Activated effector memory CD4-positive, alpha-beta T cell treated with Interleukin-2 at 50 U/mL for 16 hours (primary cell): ENCODE results near the gene CRACR2A.

Source experiments
- DNase-seq: peaks from one replicate; pipeline ENCODE4 v3.0.0-alpha.2; 2020

The CRACR2A gene, protein sequence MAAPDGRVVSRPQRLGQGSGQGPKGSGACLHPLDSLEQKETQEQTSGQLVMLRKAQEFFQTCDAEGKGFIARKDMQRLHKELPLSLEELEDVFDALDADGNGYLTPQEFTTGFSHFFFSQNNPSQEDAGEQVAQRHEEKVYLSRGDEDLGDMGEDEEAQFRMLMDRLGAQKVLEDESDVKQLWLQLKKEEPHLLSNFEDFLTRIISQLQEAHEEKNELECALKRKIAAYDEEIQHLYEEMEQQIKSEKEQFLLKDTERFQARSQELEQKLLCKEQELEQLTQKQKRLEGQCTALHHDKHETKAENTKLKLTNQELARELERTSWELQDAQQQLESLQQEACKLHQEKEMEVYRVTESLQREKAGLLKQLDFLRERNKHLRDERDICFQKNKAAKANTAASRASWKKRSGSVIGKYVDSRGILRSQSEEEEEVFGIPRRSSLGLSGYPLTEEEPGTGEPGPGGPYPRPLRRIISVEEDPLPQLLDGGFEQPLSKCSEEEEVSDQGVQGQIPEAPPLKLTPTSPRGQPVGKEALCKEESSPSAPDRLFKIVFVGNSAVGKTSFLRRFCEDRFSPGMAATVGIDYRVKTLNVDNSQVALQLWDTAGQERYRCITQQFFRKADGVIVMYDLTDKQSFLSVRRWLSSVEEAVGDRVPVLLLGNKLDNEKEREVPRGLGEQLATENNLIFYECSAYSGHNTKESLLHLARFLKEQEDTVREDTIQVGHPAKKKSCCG

DNA sequence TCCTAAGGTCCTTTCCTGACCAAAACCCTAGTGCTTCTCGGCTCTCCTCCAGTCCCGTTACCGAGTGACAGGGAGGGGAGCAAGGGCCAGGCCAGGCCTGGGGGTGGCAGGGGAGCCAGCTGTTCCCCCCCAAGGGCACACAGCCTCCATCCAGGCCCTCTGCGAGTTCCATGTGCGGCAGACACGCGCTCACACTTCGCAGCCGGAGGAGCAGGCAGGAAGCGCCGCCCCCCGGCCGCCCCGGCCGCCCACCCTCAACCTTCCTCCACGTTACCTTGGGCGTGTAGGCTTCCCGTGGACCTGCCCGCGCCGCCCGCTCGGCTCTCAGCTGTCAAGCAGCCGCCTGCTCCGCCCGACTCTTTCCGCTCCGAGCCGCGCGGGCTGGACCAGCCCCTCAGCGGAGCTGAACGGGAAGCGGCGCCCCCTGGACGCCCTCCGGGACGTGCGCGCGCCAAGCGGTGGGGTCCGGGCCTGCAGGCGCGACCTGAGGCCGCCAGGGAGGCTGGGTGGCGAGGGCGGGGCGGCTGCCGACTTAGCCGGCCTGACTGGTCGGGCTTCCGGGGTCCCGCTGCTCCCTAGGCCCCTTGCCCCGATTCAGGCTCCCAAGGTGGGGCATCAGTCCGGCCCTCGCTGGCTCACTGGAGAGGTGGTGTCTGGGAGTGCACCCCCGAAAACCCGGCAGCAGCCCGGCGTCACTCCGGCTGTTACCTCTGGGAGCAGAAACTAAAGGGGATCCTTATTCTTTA is at the start of gene CRACR2A:
Gene CRACR2A (minus strand): TSS at position 369 of the 746 bp plus-strand sequence. CDS start 56,110 bp downstream, outside the sequence.
- DNase-seq = peak; percentile 78

DNA sequence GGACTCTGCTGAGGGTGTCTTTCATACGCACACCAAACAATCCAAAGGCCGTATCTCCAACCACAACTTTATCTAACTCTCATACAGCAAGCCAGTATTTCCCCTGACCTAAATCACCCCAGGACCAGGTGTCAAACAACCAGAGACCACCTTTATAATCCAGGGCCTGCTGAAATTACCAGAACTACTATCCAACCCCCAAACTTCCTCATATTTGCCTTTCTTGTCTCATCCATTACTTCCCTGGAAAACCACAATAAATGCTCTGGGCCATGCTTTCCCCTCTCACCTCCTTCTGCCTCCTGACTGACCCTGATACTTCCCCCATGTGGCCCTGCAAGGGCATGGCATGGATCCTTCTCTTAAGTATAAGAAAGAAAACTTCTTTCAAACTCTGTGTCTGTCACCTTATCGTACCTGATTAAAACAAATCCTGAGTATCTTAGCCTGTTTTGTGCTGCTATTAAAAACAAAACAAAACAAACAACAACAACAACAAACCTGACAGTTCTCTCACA is 44.7 kb upstream of the CRACR2A start:
- DNase-seq = no peak

DNA sequence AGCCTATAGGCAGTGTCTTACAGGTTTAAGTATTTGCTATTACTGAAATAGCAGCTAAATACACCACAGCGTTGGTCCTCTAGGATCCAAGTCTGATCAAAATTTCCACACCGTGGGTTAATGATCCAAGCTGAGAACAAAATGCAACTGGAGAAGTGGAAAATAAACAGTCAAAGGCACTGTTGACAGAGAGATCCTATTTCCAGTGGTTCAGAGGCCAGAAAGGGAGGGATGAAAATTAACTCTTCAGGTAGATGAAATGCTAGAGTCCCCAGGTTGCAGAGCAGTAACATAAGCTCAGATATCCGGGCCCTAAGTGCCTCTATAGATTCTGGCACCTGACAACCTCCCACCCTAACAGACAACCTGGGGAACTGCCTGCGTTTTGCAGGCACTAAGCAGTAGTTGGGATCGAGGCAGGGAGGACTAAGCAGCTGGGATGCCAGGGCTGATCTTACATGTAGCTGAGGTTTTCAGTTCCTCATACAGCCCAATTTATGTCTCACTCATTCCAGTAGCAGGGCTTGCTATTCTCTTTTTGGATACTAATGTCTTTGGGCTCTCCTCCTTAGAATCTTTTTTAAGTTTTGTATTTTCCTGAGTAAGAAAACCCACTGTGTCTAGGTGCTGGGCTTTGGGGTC is 42.7 kb upstream of the CRACR2A start:
- DNase-seq = no peak

DNA sequence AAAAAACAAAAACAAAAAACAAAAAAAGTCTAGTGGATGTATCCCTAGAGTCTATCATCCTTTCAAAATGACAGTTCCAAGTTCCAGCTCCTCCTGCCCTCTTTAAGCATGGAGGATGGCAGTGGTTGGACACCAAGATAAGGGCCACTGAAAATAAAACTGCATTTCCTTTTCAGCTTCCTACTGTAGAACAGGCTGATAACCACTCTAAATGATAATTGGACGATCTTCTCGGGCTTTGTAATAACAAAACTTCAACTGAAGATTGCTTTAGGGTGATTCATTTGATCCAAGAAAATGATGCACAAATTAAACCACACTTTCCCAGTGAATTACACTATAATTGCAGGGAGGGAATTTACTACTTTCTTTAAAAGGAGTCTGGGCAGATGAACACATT is 42.2 kb upstream of the CRACR2A start:
- no peak for DNase-seq

DNA sequence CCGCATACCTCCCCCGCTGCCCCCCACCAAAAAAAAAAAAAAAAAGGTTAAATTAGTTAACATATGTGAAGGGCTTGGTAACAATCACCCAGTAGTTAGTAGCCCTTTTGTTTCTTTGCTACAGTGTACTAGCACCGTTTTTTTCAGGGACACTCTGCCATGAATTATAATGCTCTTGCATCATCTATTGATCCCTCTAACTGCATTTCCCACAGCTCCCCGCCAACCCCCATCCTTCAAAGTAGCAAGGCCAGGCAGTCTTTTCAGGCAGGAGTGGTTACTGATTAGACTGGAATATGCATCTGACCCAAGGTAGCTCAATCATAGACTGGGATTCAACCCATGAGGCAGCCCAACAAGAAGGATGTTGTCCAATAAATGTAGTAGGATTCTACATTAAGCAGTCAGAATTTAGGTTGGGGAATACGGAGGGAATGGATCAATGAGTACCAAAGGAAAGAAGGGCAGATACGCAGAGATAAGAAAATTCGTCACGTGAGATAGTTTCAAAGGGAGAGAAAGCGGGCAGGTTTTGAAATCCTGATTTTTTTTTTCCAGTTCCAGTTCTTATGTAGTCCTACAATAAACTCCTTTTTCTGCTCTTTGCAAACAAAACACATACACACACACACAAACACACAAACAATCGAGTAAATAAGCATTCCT is 39.8 kb upstream of the CRACR2A start:
- no peak for DNase-seq

DNA sequence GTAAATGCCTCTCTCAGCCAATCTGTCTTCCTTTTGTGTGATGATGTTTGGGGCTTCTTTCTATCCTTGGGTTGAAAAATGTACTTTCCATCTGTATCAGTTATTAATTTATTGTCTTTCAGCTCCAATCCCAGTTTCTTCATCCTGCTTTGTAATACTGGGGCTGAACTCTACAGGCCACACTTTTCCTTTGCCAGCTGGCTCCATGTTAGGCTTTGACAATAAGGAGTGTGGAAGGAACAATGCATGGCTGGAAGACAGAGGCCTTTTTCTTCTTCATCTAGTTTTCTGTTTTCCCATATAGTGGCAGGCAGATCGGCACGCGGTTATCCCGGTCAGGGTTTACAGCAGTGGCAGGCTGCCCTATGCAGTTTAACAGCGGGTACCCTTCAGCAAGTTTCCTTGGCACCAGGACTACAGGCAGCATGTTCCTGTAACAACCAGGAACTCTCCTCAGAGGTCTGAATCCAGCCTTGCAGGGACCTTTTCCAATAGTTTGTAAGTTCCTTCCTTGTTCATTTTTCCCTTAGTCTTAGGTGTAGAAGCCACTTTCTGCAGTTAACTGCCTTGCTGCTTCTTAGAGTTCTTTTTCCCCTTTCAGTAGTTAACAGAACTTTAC is 38.5 kb upstream of the CRACR2A start:
- DNase-seq = no peak

DNA sequence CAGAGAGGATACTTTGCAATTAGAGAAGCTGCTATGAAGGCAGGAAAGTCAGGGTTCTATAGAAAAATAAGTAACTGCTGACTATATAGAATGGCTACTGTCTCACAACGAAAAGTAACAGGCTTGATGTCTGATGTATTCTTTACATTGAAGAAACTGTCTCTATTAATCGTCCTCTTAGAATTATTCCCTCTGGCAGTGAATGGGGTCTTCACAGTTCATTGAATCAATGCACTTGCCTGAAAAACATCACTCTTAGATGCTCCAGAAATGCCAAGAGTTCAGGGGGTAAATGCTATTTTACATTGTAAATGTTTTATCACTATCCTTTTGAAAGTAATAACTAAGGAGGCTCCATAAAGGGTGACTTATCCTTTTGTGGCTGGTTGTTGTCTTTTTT is 37.7 kb upstream of the CRACR2A start:
- DNase-seq = no peak

DNA sequence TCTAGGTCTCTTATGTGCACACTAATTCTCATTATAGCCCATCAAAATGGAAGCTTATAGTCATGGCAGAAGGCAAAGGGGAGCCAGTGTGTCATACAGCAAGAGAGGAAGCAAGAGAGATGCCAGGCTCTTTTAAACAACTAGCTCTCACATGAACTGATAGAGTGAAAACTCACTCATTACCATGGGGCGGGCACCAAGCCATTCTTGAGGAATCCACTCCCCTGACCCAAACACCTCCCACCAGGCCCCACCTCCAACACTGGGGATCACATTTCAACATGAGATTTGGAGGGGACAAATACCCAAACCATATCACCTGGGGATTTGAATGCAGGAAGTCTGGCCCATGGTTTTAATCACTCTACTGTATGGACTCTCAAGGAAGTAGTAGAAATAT is 36.9 kb upstream of the CRACR2A start:
- no peak for DNase-seq

DNA sequence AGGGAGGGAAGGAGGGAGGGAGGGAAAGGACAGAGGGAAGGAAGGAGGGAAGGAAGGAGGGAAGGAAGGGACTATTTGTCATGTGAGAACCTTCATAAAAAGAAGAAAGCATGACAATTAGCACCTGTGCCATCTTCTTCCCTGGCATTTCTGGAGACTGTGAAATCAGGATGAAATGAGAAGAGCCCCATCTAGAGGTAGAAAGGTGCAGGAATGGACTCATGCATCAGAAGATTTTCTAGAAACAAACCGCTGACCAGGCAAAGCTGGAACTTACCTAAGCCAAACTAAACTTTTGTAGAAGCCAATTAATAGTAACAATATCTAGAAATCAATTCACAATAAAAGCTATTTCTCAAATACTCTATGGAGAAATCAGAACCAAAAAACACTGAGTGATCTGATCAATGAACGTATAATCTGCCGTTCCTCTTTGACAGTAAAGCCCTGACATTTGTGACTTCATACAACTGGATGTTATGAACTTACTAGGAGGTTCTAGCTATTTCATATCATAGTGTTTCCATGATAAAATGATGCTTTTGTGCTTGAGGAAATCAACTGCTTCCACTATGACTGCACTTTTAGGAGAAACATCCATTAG is 24.4 kb upstream of the CRACR2A start:
- DNase-seq = no peak

DNA sequence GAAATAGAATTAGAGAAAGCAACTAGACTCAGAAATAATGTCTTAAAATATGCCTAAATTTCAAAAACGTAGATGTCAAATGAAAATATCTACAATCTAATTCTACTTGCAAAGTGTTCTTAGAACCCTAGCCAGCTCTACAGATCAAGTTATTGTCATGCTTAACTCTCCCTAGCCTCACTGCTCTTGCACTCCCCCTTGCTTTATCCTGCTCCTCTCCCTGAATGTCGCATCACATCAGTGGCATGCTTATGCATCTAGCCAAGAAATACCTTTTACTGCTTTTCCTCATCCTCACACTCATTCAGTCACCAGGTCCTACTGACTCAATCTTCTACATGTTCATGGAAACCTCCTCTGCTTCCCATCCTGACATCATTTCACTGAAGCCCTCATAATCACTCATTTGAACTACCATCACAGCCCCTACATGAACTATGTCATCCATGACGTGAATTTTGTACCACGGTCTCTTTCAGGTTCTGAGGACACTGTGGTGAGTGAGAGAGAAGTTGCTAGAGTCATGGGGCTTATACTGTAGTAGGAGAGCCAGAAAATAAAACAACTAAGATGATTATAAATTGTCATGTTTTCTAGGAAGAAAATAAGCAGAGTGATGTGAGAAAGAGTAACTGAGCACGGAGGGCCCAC is 22.6 kb upstream of the CRACR2A start:
- DNase-seq = no peak

DNA sequence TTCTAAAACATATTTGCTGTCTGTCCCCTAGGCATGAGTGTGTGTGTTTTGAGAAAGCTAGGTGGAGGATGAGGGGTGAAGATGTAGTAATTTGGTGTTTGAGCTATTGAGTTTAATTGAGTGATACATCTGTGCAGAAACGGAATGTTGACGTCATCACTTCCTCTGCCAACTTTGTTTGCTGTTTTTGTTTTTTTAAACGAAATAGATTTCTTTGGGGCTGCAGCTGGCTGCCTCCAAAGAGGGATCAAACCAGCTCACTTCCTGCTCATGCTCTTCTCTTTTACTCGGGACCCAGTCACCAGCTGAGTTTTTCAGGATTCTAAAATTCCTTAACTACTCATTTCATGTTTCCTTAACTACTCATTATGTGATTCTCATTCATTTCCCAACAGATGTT is 19.5 kb upstream of the CRACR2A start:
- no peak for DNase-seq

DNA sequence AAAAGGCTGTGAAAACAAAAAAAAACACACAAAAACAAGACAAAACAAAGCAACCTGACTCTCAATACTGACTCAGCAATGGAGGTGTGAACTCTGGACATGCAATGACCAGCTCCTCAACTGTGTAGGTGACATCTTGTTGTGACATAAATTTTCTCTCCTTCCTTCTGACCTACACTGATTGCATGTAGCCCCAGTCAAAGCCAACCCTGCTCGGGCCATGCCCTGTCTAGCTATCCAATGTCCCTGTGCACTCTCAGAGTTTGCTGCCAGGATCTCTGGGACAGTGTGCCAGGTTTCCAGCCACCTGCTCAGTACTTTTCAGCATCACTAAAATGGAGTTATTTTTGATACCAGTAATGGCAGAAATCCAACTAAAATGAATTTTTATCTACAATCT is 18.9 kb upstream of the CRACR2A start:
- no peak for DNase-seq

DNA sequence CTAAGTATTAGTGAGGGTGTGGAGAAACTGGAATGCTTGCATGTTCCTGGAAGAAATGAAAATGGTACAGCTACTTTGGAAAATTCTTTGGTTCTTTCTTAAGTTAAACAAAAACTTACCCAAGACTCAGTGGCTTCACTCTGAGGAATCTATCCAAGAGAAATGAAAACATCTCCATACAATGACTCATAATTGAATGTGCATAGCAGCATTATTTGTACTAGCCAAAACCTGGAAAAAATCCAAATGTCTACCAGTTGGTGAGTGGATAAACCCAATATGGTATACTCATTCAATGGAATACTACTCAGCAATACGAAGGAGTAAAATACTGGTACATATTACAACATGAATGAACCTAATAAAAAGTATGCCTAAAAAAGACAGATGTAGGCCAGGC is 18.0 kb upstream of the CRACR2A start:
- DNase-seq = no peak

DNA sequence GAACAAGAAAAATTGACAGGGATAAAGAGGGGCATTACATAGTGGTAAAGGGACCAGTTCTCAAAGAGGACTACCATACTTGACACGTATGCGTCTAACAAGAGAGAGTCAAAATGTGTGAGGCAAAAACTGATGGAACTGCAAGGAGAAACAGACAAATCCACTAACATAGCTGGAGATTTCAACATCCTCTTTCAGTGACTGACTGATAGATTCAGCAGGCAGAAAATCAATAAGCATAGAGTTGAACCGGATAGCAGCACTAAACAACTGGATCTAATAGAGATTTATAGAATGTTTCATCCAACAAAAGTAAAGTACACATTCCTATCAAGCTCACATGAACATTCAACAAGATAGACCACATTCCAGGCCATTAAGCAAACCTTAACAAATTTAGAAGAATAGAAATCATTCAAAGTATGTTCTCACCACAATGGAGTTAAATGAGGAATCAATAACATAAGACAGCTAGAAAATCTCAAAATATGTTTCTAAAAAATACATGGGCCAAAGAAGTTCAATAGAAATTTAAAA is 16.1 kb upstream of the CRACR2A start:
- DNase-seq = no peak

DNA sequence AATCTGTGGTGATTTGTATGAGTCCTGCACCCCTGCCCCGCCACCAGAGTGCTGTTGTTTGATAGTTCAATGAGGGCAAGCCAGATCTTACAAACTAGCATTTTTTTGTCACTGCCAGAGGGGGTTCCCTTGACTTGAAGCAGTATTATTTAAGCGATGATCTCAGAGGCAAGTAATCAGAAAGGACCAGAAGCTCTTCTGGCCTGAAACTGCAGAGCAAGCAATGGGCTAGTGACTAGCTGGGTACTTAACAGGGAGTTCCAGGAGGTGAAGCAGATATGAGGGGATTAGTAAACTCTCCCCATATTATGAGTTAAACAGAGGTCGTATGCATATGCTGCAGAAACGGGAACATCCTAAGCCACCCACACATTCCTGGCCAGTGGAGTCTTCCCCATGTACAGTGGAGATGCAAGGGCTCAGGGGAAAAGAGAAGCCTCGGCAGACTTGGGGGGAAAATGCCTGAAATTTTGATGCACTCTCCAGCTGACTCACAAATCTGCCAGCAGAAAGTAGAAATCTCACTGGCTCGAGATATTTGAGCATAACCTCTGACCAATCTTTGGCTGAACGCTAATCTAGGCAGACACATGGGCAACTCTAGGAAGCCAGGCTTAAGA is 8.3 kb upstream of the CRACR2A start:
- no peak for DNase-seq

DNA sequence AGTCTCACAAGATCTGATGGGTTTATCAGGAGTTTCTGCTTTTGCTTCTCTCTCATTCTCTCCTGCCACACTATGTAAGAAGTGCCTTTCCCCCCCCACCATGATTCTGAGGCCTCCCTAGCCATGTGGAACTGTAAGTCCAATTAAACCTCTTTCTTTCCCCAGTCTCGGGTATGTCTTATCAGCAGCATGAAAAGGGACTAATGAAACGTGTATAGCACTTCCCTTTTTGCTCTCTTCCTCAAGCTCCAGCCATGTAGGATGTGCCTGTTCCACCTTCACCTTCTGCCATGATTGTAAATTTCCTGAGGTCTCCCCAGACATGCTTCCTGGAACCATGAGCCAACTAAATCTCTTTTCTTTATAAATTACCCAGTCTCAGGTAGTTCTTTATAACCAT is 7.0 kb upstream of the CRACR2A start:
- DNase-seq = no peak

DNA sequence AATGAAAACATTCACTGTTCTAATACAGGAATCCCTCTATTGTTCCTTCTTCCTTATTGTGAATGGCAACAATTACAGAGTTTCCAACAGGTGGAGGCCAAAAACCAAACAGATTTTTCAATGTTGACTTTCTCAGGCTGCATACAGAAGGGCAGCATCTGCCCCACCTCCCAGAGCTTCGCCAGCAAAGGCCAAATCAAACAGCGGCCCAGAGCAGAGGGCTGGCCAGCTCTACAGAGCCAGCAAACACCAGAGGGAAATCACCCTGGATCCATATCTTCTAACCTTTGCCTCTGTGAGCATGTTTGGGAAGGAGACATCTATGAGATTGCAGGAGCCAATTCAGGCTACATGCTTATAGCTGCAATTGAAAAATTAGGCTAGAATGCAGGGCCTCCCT is 4.4 kb upstream of the CRACR2A start:
- DNase-seq = no peak

DNA sequence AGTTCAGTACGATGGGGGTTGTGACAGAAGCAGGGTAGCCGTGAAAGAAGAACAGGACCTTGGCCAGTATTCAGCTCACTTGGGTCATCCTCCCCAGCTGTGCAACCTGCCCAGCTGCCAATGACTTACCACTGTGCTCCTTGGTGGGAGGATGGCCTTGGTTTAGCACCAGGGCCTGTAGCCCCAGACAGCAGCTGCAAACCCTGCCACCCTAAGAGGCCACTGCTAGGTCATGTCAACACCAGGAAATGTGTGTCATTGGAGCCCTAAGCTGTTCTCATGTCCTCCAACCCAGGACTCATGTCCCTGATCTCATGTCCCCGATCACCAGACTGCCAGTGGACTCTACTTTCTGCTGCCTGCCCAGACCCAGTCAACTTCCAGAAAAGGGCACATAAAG is 3.0 kb upstream of the CRACR2A start:
- DNase-seq = no peak

DNA sequence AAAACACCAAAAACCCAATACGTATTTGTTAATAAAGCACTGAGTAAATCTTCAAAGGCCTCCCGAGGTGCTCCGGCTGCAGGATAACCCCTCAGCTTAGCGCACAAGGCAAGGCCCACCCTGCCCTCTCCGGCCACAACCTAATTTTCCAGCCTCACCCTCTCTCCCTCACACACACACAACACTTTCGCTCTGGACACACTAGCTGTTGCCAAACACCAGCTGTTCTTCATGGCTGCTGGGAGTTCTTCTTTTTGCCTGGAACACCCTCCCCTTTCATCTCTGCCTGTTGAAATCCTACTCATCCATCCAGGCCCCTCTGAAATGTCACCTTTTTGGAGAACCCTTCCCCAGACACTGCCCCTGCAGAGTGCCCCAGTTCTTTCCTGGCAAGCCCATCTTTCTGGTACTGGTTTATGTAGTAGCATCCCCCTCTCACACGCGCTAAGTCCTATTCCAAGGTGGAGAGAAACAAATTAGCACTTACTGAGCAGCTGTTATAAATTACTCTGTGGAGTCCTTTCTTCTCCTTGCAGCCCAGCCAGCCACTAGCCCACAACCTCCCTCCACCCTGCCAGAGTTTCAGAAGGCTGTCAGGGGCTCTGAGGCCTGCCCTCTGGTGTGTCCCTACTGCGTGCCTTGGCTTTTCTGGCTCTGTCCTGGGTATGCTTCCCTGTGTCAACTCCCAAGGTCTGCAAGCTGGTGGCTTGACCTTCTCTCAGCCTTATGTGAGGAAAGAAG is 805 bp upstream of the CRACR2A start:
- DNase-seq = no peak
